CD14-positive monocyte (primary cell): ENCODE measurements around the gene IMMP2L. TPM values are rescaled to one million over a fixed set of nuclear protein-coding genes. Genes with fewer than 3 reads are reported as not detected.
A peak's percentile ranks its signal among the peaks of the same experiment; 100 is the strongest.

Experiments used
- DNase-seq, 3 donors: peaks; one replicate each; pipeline ENCODE4 v3.0.0-alpha.2; 2011 to 2022
- H2AFZ ChIP-seq: 2 replicates; pipeline ENCODE4 v1.6.0; 2012; ENCODE audit warnings: mild to moderate bottlenecking, low read depth, low read length, inconsistent platforms; ENCODE audit not compliant: insufficient read depth, poor library complexity, severe bottlenecking
- H3K27ac ChIP-seq, 2 donors: 1 replicate in 1 of 2; 2 replicates in 1 of 2; pipeline ENCODE4 v1.5.1; 2012 to 2013; ENCODE audit warnings: low read length in 2 of 2, control low read depth in 1 of 2, inconsistent platforms in 1 of 2, low read depth in 1 of 2, mild to moderate bottlenecking in 1 of 2
- H3K27me3 ChIP-seq, 2 donors: one replicate each; pipeline versions ENCODE4 v1.6.0 to v1.6.1; 2011 to 2013; ENCODE audit warnings: low read length in 2 of 2; ENCODE audit not compliant: control insufficient read depth in 2 of 2, insufficient read depth in 2 of 2
- H3K36me3 ChIP-seq, 2 donors: replicated peaks in 1 of 2; 1 replicate in 1 of 2; 2 replicates in 1 of 2; pipeline versions ENCODE4 v1.5.1 to v1.6.1; 2012 to 2013; ENCODE audit warnings: low read length in 2 of 2, control low read depth in 1 of 2, inconsistent platforms in 1 of 2, mild to moderate bottlenecking in 1 of 2; ENCODE audit not compliant: insufficient read depth in 2 of 2, control insufficient read depth in 1 of 2
- H3K4me1 ChIP-seq, 2 donors: 1 replicate in 1 of 2; 2 replicates in 1 of 2; pipeline versions ENCODE4 v1.5.1 to v1.6.1; 2012 to 2013; ENCODE audit warnings: low read length in 2 of 2, control low read depth in 1 of 2, inconsistent platforms in 1 of 2, mild to moderate bottlenecking in 1 of 2, moderate library complexity in 1 of 2; ENCODE audit not compliant: insufficient read depth in 2 of 2, control insufficient read depth in 1 of 2
- H3K4me2 ChIP-seq: replicated peaks from 2 replicates; pipeline ENCODE3; 2012; ENCODE audit warnings: low read length, moderate library complexity, mild to moderate bottlenecking; ENCODE audit not compliant: poor library complexity, severe bottlenecking; ENCODE audit errors: extremely low read depth
- H3K4me3 ChIP-seq, 3 experiments: fragments of 200-600 bp in 1 of 3; sonication (generic) in 1 of 3; replicated peaks in 1 of 3; 1 replicate in 2 of 3; 2 replicates in 1 of 3; pipeline ENCODE4 v1.5.1; 2011 to 2013; ENCODE audit warnings: low read length in 3 of 3, mild to moderate bottlenecking in 3 of 3, control low read depth in 2 of 3, low read depth in 2 of 3, inconsistent platforms in 1 of 3, moderate library complexity in 1 of 3
- H3K79me2 ChIP-seq: 2 replicates; pipeline ENCODE4 v1.6.0; 2012; ENCODE audit warnings: mild to moderate bottlenecking, control low read depth, inconsistent platforms, low read length, moderate library complexity; ENCODE audit not compliant: insufficient read depth
- H3K9ac ChIP-seq: 2 replicates; pipeline ENCODE4 v1.6.0; 2017; ENCODE audit warnings: low read length, mild to moderate bottlenecking; ENCODE audit not compliant: insufficient read depth, poor library complexity, severe bottlenecking
- H3K9me3 ChIP-seq, 2 donors: replicated peaks in 1 of 2; 1 replicate in 1 of 2; 2 replicates in 1 of 2; pipeline versions ENCODE4 v1.5.1 to v1.6.1; 2012 to 2013; ENCODE audit warnings: low read length in 2 of 2, control low read depth in 1 of 2; ENCODE audit not compliant: control insufficient read depth in 1 of 2, insufficient read depth in 1 of 2
- H4K20me1 ChIP-seq: 2 replicates; pipeline ENCODE4 v1.6.0; 2012; ENCODE audit warnings: mild to moderate bottlenecking, low read length, control low read depth, moderate library complexity; ENCODE audit not compliant: insufficient read depth
- H3K27ac Mint-ChIP-seq, 7 donors: one replicate each; pipeline ENCODE4 v1.8.0; 2020; ENCODE audit warnings: mild to moderate bottlenecking in 7 of 7, mixed read lengths in 7 of 7, moderate library complexity in 6 of 7, inconsistent platforms in 2 of 7
- H3K27me3 Mint-ChIP-seq, 3 donors: one replicate each; pipeline ENCODE4 v1.8.0; 2021 to 2022; ENCODE audit warnings: low read depth in 3 of 3, mild to moderate bottlenecking in 3 of 3, mixed read lengths in 3 of 3, moderate library complexity in 3 of 3, inconsistent platforms in 1 of 3
- H3K36me3 Mint-ChIP-seq, 2 donors: one replicate each; pipeline ENCODE4 v1.8.0; 2020; ENCODE audit warnings: mixed read lengths in 2 of 2, inconsistent platforms in 1 of 2, mild to moderate bottlenecking in 1 of 2
- H3K4me1 Mint-ChIP-seq: one replicate; pipeline ENCODE4 v1.8.0; 2020; ENCODE audit warnings: mild to moderate bottlenecking, mixed read lengths
- H3K4me3 Mint-ChIP-seq, 2 donors: one replicate each; pipeline ENCODE4 v1.8.0; 2020; ENCODE audit warnings: mild to moderate bottlenecking in 2 of 2, mixed read lengths in 2 of 2, moderate library complexity in 1 of 2
- H3K9me3 Mint-ChIP-seq, 7 donors: one replicate each; pipeline ENCODE4 v1.8.0; 2020 to 2022; ENCODE audit warnings: mixed read lengths in 7 of 7, mild to moderate bottlenecking in 6 of 7, moderate library complexity in 6 of 7, inconsistent platforms in 2 of 7
- CTCF ChIP-seq: fragments of 200-600 bp; IDR thresholded peaks from one replicate; pipeline ENCODE4 v1.8.0; 2022; ENCODE audit warnings: antibody characterized with exemption, mild to moderate bottlenecking
- WGBS: methylation state at CpG from one replicate; pipeline ENCODE4 v1.1.5; 2013; ENCODE audit warnings: missing lambda C conversion rate; ENCODE audit not compliant: insufficient coverage; 5-methylcytosine and 5-hydroxymethylcytosine counted together
- intact Hi-C, 2 donors: fragments of 100-400 bp; cut with micrococcal nuclease; formaldehyde crosslinking; loops; one replicate each; pipeline versions ENCODE4 v1.15.0 to v1.15.1; 2023
- polyA plus RNA-seq, 3 donors: library from polyadenylated mRNA; depleted of rRNA in 1 of 3; unstranded in 2 of 3; stranded (reverse) in 1 of 3; fragments of 300-500 nt in 2 of 3; fragments of >200 nt in 1 of 3; fragmentation: Illumina TruSeq in 2 of 3; gene quantifications; 1 replicate in 2 of 3; 2 replicates in 1 of 3; pipeline ENCODE4 v1.2.3, GENCODE V29; 2012 to 2021

IMMP2L gene
- polyA plus RNA-seq, 3 donors = 1.9 to 6.4 (median 6.2) TPM

GRCh38 chr7:111085356-111085755, 476.9 kb downstream of the IMMP2L start:
- no peak for DNase-seq
- Mint-ChIP-seq H3K27ac (no peak overlapping the region), H3K27me3 (peaks cover 0 to 4% (median 3%) of the 10 kb centered on the region in 3 donors), H3K36me3 (no peaks in the 10 kb centered on the region), H3K4me3 (no peak overlapping the region), H3K9me3 (peaks cover 0 to 3% (median 0%) of the 10 kb centered on the region in 7 donors), H3K4me1 (peaks cover 3% of the 10 kb centered on the region)
- Histone ChIP-seq H3K4me3 (no peak overlapping the region), H2AFZ (no peak overlapping the region), H3K4me1 (no peaks in the 10 kb centered on the region), H3K9me3 (no peaks in the 10 kb centered on the region), H3K9ac (no peak overlapping the region), H3K79me2 (no peaks in the 10 kb centered on the region), H3K27ac (no peak overlapping the region), H4K20me1 (no peaks in the 10 kb centered on the region), H3K4me2 (no peak overlapping the region), H3K27me3 (no peaks in the 10 kb centered on the region), H3K36me3 (no peaks in the 10 kb centered on the region)
- intact Hi-C loops = no loop called here
- WGBS = 80% methylated on average over 1 of the region's 3 CpGs
- no peak for TF ChIP-seq CTCF

GRCh38 chr7:111083413-111083812, 478.9 kb downstream of the IMMP2L start:
- Histone ChIP-seq H3K4me3 (no peak overlapping the region), H3K27me3 (no peaks in the 10 kb centered on the region), H3K27ac (no peak overlapping the region), H3K79me2 (no peaks in the 10 kb centered on the region), H3K9ac (no peak overlapping the region), H3K4me2 (peak overlapping the region; percentile 5), H3K4me1 (no peaks in the 10 kb centered on the region), H3K9me3 (no peaks in the 10 kb centered on the region), H2AFZ (no peak overlapping the region), H4K20me1 (no peaks in the 10 kb centered on the region), H3K36me3 (no peaks in the 10 kb centered on the region)
- peaks cover 0 to 4% (median 3%) of the 10 kb centered on the region in 3 donors for H3K27me3 Mint-ChIP-seq
- WGBS = no CpG with 5 or more reads among the region's 5 CpGs
- peaks cover 3% of the 10 kb centered on the region for H3K4me1 Mint-ChIP-seq
- no peak overlapping the region for H3K4me3 Mint-ChIP-seq
- intact Hi-C loops = no loop called here
- H3K36me3 Mint-ChIP-seq = no peaks in the 10 kb centered on the region
- peaks cover 0 to 3% (median 0%) of the 10 kb centered on the region in 7 donors for H3K9me3 Mint-ChIP-seq
- peak; percentile 36 to 85 (median 54) for DNase-seq
- no peak for TF ChIP-seq CTCF
- H3K27ac Mint-ChIP-seq = no peak overlapping the region
